HEK293 (cell line): Measurements from ENCODE around the gene DLGAP4.

Source experiments
- ZNF561 ChIP-seq: fragments of 450-650 bp; IDR thresholded peaks from 2 replicates; pipeline ENCODE4 v1.5.1; 2018; ENCODE audit warnings: missing biosample characterization, missing genetic modification characterization, borderline replicate concordance
- TF ChIP-seq, protein P1 (sequence below): fragments of 450-650 bp; formaldehyde crosslinking; IDR thresholded peaks from 2 replicates; pipeline ENCODE4 v1.5.1; 2016; ENCODE audit warnings: missing biosample characterization, missing genetic modification characterization

DNA sequence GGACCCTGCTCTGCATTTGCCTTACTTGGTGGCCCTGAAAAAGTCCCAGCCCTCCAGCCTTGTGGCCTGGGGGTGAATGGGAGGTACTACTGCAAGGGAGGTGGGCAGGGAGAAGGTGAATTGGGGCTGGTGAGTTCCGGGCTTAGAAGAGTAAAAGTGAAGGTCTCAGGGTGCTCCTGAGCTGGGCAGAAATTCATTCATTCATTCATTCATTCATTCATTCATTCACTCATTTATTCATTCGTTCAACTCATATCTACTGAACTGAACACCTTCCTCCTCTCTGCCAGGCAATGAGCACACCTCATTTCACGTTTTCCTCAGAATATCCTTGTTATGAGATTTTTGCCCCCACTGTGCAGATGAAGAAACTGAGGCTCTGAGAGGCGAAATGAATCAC, 6.7 kb upstream of the DLGAP4 start:
- TF ChIP-seq ZNF561 (tag by site-specific recombination) = no peak
- TF ChIP-seq, protein P1, sequence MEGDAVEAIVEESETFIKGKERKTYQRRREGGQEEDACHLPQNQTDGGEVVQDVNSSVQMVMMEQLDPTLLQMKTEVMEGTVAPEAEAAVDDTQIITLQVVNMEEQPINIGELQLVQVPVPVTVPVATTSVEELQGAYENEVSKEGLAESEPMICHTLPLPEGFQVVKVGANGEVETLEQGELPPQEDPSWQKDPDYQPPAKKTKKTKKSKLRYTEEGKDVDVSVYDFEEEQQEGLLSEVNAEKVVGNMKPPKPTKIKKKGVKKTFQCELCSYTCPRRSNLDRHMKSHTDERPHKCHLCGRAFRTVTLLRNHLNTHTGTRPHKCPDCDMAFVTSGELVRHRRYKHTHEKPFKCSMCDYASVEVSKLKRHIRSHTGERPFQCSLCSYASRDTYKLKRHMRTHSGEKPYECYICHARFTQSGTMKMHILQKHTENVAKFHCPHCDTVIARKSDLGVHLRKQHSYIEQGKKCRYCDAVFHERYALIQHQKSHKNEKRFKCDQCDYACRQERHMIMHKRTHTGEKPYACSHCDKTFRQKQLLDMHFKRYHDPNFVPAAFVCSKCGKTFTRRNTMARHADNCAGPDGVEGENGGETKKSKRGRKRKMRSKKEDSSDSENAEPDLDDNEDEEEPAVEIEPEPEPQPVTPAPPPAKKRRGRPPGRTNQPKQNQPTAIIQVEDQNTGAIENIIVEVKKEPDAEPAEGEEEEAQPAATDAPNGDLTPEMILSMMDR (tag by site-specific recombination) = no peak
